Lower lobe of right lung (tissue), 2 donors: ENCODE measurements around the gene SULT2A1. TPM values are rescaled to one million over a fixed set of nuclear protein-coding genes. Genes with fewer than 3 reads are reported as not detected.

ENCODE experiments used
- ATAC-seq, 2 donors: fragments of 200-7000 bp; cut with Tn5 transposase; one replicate each; pipeline ENCODE4 v1.9.1; 2020 to 2022; ENCODE audit warnings: mild to moderate bottlenecking in 2 of 2, moderate library complexity in 2 of 2
- DNase-seq: peaks from one replicate; pipeline ENCODE4 v3.0.0-alpha.2; 2020
- H3K27ac ChIP-seq: fragments of 200-600 bp; one replicate; pipeline ENCODE4 v1.8.0; 2022
- H3K27me3 ChIP-seq: fragments of 200-600 bp; one replicate; pipeline ENCODE4 v1.8.0; 2022; ENCODE audit warnings: low read depth
- H3K36me3 ChIP-seq: fragments of 200-600 bp; one replicate; pipeline ENCODE4 v1.8.0; 2022; ENCODE audit warnings: mild to moderate bottlenecking
- H3K4me1 ChIP-seq: fragments of 200-600 bp; one replicate; pipeline ENCODE4 v1.8.0; 2022
- H3K4me3 ChIP-seq: fragments of 200-600 bp; one replicate; pipeline ENCODE4 v1.8.0; 2022; ENCODE audit warnings: mild to moderate bottlenecking
- H3K9me3 ChIP-seq: fragments of 200-600 bp; one replicate; pipeline ENCODE4 v1.8.0; 2022
- intact Hi-C: fragments of 100-400 bp; cut with DNase I; formaldehyde crosslinking; loops from one replicate; pipeline ENCODE4 v1.11.0; 2022
- total RNA-seq: library from RNA; stranded (reverse); fragmentation: NEBNext Ultra II Directional; extraction: Animal tissue kit (Norgen Biotek cat#: 25700); gene quantifications from one replicate; pipeline ENCODE4 v1.2.1, GENCODE V29; 2021
- TF ChIP-seq, protein P1 (sequence below): fragments of 200-600 bp; IDR thresholded peaks from one replicate; pipeline ENCODE4 v1.8.0; 2022; ENCODE audit warnings: antibody characterized with exemption, mild to moderate bottlenecking
- donor health status: DM: no; HTN: yes; CAD: no; lungs with severe emphysema.

Gene SULT2A1
- total RNA-seq, 1 donor from 2014 or later, result not detected

DNA sequence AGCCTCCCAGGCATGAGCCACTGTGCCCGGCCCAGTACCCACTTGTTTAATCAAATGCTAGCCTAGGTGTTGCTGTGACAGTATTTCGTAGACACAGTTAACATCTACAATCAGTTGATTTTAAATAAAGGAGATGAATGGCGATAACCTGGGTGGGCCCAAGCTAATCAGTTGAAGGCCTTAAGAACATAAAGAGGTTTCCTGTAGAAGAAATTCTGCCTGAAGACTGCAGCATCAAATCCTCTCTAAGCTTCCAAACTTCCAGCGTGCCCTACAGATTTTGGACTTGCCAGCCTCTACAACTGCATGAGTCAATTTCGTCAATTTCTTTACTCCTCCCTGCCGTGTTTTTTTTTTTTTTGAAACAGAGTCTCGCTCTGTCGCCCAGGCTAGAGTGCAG lies 13.2 kb upstream of the SULT2A1 start:
- intact Hi-C loops, result no loop called here
- no peaks in the 10 kb centered on the region for H3K4me1 ChIP-seq
- no peaks in the 10 kb centered on the region for H3K36me3 ChIP-seq
- H3K4me3 ChIP-seq, result no peak overlapping the region
- no peak overlapping the region for H3K27ac ChIP-seq
- no peak for ATAC-seq
- TF ChIP-seq, protein P1, sequence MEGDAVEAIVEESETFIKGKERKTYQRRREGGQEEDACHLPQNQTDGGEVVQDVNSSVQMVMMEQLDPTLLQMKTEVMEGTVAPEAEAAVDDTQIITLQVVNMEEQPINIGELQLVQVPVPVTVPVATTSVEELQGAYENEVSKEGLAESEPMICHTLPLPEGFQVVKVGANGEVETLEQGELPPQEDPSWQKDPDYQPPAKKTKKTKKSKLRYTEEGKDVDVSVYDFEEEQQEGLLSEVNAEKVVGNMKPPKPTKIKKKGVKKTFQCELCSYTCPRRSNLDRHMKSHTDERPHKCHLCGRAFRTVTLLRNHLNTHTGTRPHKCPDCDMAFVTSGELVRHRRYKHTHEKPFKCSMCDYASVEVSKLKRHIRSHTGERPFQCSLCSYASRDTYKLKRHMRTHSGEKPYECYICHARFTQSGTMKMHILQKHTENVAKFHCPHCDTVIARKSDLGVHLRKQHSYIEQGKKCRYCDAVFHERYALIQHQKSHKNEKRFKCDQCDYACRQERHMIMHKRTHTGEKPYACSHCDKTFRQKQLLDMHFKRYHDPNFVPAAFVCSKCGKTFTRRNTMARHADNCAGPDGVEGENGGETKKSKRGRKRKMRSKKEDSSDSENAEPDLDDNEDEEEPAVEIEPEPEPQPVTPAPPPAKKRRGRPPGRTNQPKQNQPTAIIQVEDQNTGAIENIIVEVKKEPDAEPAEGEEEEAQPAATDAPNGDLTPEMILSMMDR, result no peak
- DNase-seq, result no peak
- H3K27me3 ChIP-seq, result peaks cover 13% of the 10 kb centered on the region
- H3K9me3 ChIP-seq, result no peaks in the 10 kb centered on the region

DNA sequence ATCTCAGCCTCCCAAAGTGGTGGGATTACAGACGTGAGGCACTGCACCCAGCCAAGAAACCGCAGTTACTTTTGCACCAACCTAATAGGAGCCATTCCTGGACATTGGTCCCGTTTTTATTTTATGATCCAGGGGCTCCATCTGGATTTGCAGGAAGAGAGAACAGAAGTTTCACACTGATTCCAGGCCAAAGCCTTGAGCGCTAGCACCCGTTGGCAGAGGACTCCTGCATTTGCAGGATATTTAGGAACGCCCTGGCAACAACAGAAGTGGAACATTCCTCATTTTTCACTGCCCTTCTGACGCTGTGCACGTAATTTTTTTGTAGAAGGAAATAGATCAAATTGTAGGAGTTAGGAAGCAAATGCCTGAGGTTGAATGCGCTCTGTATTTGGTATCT lies 11.7 kb upstream of the SULT2A1 start:
- H3K36me3 ChIP-seq, result no peaks in the 10 kb centered on the region
- ATAC-seq, result no peak
- no peaks in the 10 kb centered on the region for H3K4me1 ChIP-seq
- H3K27me3 ChIP-seq, result peaks cover 13% of the 10 kb centered on the region
- H3K4me3 ChIP-seq, result no peak overlapping the region
- no peak for DNase-seq
- TF ChIP-seq, protein P1, result no peak
- H3K9me3 ChIP-seq, result no peaks in the 10 kb centered on the region
- intact Hi-C loops, result no loop called here
- H3K27ac ChIP-seq, result no peak overlapping the region

DNA sequence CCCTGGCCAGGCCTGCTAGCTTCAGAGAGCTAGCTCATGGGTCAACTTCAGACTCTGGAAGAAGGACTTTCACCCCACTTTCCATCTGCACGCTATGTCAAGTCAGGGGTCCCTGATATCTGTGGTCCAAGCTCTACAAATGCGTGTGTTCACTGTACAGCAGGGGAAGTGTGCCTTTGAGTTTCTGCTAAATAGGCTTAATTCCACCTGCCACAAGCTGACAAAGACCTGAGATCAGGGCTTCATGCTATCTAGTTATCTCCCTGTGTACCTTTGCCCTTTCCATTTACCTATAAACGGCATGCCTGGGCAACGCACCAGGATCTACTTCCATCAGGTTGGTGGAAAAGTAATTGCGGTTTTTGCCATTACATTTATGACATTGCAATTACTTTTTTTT lies 10.7 kb upstream of the SULT2A1 start:
- intact Hi-C loops, result no loop called here
- TF ChIP-seq, protein P1, result no peak
- Histone ChIP-seq H3K4me1 (no peaks in the 10 kb centered on the region), H3K9me3 (no peaks in the 10 kb centered on the region), H3K27ac (no peak overlapping the region), H3K36me3 (no peaks in the 10 kb centered on the region), H3K4me3 (no peak overlapping the region), H3K27me3 (peaks cover 13% of the 10 kb centered on the region)
- DNase-seq (no peak), ATAC-seq (no peak)

DNA sequence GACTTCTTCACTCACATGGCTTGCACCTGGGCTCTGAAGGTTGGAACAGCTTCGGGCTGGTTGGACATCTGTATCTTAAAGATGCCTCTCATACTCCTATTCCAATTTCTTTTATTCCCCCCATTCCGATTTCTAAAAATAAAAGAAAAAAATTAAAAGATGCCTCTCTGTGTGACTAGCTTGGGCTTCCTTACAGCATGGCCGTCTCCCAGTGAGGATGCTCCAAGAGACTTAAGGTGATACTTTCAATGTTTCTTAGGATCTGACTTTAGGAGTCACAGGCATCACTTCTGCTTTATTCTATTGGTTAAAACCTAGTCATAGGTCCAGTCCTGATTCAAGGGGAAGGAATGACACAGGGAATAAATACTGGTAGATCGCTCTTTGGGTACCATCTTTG lies 9.9 kb upstream of the SULT2A1 start:
- Histone ChIP-seq H3K27ac (no peak overlapping the region), H3K9me3 (no peaks in the 10 kb centered on the region), H3K27me3 (peaks cover 8% of the 10 kb centered on the region), H3K4me1 (no peaks in the 10 kb centered on the region), H3K4me3 (no peak overlapping the region), H3K36me3 (no peaks in the 10 kb centered on the region)
- TF ChIP-seq, protein P1, result no peak
- intact Hi-C loops, result no loop called here
- DNase-seq (no peak), ATAC-seq (no peak)

DNA sequence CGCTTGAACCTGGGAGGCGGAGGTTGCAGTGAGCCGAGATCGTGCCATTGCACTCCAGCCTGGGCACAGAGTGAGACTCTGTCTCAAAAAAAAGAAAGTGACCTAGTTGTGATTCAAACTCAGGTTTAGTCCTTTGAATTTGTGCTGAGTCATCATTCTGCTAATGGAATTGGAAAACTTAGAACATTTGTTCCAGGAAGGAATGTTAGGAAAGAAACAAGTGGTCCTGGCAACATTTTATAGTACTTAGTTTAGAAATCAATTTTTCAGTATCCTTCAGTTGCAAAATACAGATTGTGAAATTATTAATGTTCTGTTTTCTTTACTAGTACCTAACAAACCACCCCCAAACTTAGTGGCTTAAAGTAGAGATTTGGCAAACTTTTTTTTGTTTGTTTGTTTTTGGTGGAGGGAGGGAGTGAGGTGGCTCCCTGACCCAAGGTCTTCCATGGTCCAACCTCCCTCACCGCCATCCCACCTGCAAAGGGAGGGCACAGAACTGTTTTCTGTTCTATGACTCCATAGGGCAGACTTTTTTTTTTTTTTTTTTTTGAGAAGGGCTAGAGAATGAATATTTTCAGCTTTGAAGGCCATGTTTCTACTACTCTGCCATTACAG lies 9.2 kb upstream of the SULT2A1 start:
- Histone ChIP-seq H3K36me3 (no peaks in the 10 kb centered on the region), H3K9me3 (no peaks in the 10 kb centered on the region), H3K4me1 (no peaks in the 10 kb centered on the region), H3K27me3 (peaks cover 4% of the 10 kb centered on the region), H3K4me3 (no peak overlapping the region), H3K27ac (no peak overlapping the region)
- ATAC-seq (no peak), DNase-seq (no peak)
- TF ChIP-seq, protein P1, result no peak
- intact Hi-C loops, result no loop called here
